KG1 (cell line): ENCODE measurements around the gene AFM.

ENCODE experiments used
- DNase-seq: peaks from one replicate; lab custom pipeline; 2025; lab: John Stamatoyannopoulos, UW

Gene AFM

DNA sequence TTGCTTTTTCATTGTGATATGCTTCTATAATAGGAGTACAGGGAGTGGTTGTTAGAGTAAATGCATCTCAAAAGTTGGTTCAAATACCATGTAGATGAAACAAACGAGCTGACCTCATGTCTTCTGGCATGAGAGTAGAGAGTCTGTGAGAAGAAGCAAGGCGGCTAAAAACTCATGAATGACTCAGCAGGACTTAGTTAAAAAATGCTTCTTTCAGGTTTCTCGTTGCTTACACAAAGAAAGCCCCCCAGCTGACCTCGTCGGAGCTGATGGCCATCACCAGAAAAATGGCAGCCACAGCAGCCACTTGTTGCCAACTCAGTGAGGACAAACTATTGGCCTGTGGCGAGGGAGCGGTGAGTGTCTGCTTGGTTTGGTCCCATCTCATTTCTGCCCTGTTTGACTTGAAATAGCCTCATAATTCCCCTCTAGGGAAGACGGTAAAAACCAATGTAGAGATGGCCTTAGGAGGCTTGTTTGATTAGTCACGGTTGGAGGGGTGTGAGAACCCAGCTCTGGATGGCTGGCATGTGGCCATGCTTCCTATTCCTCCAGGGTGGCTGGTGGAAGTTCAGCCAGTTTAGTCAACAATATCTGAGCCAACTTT, 31.0 kb upstream of the AFM start:
- DNase-seq, result no peak

DNA sequence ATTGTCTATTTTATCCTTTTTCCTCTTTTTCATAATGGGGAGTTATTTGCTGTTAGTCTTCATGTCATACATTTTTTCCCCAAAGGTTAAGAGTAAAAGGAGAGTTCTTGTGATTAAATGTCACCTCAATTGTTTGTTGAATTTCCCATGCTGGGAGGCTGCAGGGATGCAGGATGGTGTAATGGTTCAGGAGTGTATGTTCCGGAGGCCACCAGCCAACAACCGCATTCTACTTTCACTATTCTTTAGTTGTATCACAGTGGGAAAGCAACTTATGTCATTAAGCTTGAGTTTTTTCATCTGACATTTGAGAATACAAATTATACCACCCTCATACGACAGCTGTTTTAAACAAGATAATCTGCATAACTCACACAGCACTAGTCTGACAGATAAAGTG, 30.1 kb upstream of the AFM start:
- no peak for DNase-seq

DNA sequence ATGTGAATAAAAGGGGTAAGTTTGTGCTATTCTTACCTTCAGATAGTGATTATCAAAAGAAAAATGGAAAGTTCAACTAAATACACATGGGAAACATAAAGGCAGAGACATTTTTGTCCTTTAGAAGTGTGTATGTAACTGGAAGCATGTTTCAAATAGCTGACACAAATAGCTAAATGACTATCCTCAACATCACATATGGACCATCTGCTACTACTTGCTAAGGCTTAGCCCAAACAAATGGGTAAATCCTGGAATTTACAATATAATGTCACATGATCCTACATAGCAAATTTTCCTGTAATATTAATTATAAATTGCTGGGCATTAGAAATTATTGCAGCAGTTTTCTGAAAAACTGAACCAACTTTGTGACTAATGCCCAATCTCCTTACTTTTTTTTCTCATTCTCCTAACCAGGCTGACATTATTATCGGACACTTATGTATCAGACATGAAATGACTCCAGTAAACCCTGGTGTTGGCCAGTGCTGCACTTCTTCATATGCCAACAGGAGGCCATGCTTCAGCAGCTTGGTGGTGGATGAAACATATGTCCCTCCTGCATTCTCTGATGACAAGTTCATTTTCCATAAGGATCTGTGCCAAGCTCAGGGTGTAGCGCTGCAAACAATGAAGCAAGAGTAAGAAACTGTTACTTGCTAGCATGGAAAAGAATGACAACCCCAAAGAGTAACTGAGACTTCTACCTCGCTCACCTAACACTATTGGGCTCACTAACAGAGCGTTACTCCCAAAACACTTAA, 29.4 kb upstream of the AFM start:
- no peak for DNase-seq

- no peak for DNase-seq
These were observed 28.4 kb upstream of the AFM start for GRCh38 chr4:73452953-73453700.

GRCh38 chr4:73453701-73454005, 27.9 kb upstream of the AFM start:
- no peak for DNase-seq

DNA sequence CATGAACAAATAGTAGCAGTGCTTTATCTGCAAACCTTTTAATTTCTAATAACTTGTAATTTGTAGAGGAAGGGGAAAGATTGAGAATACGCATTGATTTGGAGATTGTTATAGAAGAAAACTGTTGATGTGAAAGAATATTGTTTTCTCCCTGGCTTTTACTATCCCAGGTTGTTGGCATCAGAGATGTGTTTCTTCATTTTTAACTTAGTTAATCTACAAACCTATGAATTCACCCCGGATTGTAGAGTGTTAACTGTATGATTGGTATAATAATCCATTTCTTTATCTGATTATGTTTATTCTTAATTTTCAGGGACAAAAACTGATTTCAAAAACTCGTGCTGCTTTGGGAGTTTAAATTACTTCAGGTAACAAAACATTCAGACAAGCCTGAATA, 26.6 kb upstream of the AFM start:
- no peak for DNase-seq

DNA sequence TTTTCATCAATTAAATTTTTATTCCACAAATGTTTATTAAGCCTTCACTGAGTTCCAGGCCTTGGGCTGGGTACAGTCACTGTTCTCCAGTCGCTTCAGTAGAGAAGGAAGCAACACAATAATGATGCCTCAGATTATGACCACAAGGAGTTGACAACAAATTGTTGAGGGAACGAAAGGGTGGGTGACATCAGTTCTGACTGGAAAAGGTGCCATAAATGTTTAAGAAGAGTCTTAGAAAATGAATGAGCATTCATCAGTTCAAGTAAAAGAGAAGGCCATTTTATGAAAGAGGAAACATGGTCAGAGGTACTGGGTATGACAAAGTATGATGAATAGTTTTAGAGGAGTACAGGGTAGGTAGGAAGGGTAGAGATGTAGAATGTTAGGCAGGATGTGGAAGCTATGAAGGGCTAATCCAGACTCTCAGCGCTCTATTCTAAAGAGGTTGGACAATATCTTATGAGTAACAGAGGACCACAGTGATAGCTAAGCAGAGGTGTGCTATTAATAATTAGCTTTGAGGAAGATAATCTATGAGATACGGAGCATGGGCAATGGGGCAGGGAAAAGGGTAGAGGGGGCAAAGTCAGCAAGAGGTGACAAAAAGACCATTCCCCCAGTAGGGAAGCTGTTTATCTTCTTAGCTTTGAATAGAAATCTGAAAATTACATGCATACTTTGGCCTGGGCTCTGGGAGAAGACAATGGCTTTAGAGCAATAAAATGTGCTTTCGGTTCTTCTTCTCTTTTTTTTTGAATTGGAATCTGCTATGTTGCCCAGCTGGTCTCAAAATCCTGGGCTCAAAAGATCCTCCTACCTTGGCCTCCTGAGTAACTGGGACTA, 25.1 kb upstream of the AFM start:
- DNase-seq, result no peak

- no peak for DNase-seq
These were observed 23.1 kb upstream of the AFM start for GRCh38 chr4:73458184-73459047.

- no peak for DNase-seq
These were observed 22.5 kb upstream of the AFM start for GRCh38 chr4:73459048-73459421.

- DNase-seq, result no peak
These were observed 20.5 kb upstream of the AFM start for GRCh38 chr4:73460913-73461522.

GRCh38 chr4:73468170-73468569, 13.4 kb upstream of the AFM start:
- no peak for DNase-seq

DNA sequence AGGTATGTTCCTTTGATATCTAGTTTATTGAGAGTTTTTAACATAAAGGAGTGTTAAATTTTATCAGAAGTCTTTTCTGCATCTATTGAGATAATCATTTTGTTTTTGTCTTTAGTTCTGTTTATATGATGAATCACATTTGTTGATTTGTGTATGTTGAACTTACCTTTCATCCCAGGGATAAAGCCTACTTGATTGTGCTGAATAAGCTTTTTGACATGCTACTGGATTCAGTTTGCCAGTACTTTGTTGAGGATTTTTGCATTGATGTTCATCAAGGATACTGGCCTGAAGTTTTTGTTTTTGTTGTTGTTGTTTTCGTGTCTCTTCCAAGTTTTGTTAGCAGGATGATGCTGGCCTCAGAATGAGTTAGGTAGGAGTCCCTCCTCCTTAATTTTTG, 10.8 kb upstream of the AFM start:
- no peak for DNase-seq

GRCh38 chr4:73477176-73477575, 4.4 kb upstream of the AFM start:
- no peak for DNase-seq

GRCh38 chr4:73479323-73479722, 2.2 kb upstream of the AFM start:
- no peak for DNase-seq

DNA sequence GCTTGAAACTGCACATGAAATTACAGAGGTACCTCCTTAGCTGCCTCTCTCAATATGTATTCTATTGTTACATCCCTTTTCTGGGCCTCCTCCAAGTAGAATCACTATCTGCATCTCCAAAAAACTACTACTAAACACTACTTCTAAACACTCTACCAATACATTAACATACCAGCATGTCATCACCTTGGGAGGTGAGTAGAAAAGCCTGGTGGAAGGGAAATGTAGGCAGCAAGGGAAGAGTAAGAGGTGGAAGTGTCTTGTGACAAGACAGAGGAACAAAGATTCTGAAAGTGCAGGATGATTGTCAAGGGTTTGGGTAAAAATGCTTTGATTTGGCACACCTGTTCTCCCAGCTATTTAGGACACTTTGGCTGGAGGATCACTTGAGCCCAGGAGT, 3.5 kb downstream of the AFM start:
- no peak for DNase-seq

DNA sequence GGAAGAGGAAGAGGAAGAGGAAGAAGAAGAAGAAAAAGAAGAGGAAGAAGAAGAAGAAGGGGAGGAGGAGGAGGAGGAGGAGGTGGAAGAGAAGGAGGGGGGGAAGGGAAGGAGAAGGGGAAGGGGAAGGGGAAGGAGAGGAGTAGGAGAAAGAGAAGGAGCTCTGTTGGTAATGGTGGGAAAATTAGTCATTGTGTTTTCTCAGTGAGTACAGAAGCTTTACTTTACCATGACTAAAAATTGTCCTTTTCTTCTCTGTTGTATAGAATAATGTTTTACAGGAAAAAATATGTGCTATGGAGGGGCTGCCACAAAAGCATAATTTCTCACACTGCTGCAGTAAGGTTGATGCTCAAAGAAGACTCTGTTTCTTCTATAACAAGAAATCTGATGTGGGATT, 4.1 kb downstream of the AFM start:
- no peak for DNase-seq

DNA sequence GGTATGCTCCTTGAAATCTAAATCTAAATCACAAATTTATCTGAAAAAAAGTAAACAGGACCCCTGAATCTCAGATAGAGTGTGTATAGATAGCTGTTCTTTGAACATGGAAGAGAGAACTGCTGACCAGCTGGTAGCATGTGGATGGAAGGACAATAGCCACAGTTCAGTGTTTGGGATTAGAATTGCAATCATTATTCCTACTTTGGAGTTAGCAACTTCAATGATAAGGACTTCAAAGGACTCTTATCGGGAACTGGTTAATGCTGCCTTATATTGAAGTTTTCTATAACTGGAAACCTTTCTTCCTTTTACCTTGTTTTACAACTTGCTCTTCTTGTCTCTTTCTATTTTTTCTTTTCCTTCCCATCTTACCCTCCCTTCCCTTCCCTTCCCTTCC, 5.0 kb downstream of the AFM start:
- DNase-seq, result no peak

DNA sequence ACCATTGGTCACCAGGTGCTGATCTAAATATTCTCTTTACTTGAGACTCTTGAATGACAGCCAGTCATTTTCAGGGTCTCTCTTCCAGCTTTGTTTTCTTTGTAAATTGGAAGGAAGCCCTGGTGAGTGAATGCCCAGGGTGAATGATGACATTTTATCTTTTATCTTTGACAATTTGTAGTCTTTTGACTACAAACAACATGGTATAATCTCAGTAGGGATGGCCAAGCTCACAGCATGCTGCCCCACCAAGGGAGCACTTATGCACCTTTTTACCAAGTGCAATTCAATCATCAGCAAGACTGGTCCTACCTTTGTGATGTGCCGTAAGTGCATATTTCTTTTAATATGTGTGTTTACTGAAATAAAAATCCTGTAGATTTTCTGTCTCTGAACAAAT, 5.7 kb downstream of the AFM start:
- DNase-seq, result no peak

DNA sequence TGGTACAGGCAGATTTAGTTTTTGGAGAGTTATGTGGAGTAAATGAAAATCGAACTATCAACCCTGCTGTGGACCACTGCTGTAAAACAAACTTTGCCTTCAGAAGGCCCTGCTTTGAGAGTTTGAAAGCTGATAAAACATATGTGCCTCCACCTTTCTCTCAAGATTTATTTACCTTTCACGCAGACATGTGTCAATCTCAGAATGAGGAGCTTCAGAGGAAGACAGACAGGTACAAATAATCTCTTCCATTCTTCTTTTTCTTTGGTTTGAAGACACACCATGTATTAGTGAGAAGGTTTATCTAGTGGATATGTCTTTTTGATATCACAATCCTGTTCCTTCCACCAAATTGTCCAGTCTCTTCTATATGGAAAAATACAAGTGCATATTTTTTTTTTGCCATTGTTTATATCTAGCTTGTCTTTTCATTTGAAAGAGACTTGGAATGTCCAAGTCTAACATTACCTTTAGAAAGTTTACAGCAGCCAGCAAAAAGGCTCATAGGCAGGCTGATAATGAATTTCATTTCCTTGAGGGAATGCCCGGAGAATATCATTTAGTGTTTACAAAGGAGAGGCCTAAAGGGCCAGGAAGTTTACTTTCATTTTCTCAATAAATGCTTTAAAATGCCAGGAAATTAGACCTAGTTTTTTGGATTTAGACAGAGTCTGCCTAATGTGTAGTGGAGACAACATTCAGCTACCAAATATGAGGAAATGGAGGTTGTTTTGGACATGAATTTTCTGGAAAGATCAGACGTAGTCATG, 18.6 kb downstream of the AFM start:
- no peak for DNase-seq

DNA sequence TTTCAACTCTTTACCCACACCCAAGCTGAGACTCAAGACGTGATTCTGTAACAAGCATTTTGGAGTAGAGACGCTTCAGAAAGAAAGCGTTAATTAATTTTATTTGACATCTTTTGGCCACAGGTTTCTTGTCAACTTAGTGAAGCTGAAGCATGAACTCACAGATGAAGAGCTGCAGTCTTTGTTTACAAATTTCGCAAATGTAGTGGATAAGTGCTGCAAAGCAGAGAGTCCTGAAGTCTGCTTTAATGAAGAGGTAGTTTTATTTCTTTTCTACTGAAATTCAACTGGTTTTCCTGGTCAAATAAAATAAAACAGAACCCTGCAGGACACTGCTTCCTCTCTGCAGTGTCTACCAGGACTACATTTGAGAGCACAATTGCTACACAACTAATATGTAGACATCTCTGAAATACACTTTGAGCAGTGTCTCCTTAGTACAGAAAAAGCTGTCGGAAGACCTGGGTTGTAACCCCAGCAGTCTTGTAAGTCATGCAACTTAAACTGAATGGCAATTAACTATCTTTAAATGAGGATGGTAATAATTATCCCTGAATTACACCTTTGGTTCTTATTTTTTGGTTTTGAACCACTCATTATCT, 20.2 kb downstream of the AFM start:
- no peak for DNase-seq
